Measurements from ENCODE around the gene CFAP20DC. TPM values are rescaled to one million over a fixed set of nuclear protein-coding genes. Genes with fewer than 3 reads are reported as not detected.
"Not testable (repeated sequence)": the region's sequence is repeated elsewhere in the genome, so short reads cannot be mapped to it uniquely, and the experiment has no call there.

Gene CFAP20DC
- total and polyA plus RNA-seq, 11 donors = 0.07 to 0.27 (median 0.11) TPM; not detected in 5

DNA sequence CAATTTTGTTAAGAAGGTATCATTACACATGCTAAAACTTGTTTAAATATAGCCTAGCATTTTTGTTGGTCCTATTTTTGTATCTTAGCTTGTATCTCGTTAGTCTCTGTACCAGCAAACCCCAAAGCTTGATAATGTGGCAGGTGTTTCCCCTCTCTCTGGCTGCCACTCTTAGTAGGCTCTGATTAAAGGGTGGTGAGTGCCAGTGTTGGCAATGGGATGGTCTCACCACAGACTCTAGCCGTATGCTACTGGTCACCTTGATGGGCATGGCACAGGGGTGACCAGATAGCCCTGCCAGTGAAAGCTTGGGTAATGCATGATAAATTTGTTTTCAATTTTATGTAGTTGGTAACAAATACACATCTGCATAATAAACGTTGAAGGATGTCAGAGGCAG is 188.3 kb downstream of the CFAP20DC start:
- Histone ChIP-seq H3K27me3 (peaks cover 0 to 2% (median 0%) of the 10 kb centered on the region in 9 donors), H3K4me1 (peaks cover 0 to 3% (median 0%) of the 10 kb centered on the region in 12 donors), H3K36me3 (no peaks in the 10 kb centered on the region), H3K4me3 (no peak overlapping the region), H3K9me3 (no peaks in the 10 kb centered on the region), H3K27ac (no peak overlapping the region)
- DNase-seq = no peak
- TF ChIP-seq, protein P1, sequence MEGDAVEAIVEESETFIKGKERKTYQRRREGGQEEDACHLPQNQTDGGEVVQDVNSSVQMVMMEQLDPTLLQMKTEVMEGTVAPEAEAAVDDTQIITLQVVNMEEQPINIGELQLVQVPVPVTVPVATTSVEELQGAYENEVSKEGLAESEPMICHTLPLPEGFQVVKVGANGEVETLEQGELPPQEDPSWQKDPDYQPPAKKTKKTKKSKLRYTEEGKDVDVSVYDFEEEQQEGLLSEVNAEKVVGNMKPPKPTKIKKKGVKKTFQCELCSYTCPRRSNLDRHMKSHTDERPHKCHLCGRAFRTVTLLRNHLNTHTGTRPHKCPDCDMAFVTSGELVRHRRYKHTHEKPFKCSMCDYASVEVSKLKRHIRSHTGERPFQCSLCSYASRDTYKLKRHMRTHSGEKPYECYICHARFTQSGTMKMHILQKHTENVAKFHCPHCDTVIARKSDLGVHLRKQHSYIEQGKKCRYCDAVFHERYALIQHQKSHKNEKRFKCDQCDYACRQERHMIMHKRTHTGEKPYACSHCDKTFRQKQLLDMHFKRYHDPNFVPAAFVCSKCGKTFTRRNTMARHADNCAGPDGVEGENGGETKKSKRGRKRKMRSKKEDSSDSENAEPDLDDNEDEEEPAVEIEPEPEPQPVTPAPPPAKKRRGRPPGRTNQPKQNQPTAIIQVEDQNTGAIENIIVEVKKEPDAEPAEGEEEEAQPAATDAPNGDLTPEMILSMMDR (IDR thresholded peaks at IDR 0.05) = no peak
- TF ChIP-seq POLR2A (IDR thresholded peaks at IDR 0.05) = no peak
- ATAC-seq = no peak
- WGBS, 4 donors = 54 to 66% (median 61%) methylated on average over 3 of the region's 3 CpGs
- intact Hi-C loops (cut with DNase I) = no loop called here

- no peak overlapping the region for H3K27ac ChIP-seq
- H3K4me3 ChIP-seq = no peak overlapping the region
- TF ChIP-seq POLR2A (IDR thresholded peaks at IDR 0.05) = no peak
- TF ChIP-seq, protein P1 (IDR thresholded peaks at IDR 0.05) = no peak
- ATAC-seq (no peak), DNase-seq (no peak)
- intact Hi-C loops (cut with DNase I) = no loop called here
- H3K36me3 ChIP-seq = no peaks in the 10 kb centered on the region
- no peaks in the 10 kb centered on the region for H3K27me3 ChIP-seq
- no peaks in the 10 kb centered on the region for H3K9me3 ChIP-seq
- WGBS, 4 donors = 34 to 45% (median 35%) methylated on average over 3 of the region's 3 CpGs
- H3K4me1 ChIP-seq = peaks cover 0 to 3% (median 0%) of the 10 kb centered on the region in 12 donors
Observed at GRCh38 chr3:58858126-58858525, 191.7 kb downstream of the CFAP20DC start.

DNA sequence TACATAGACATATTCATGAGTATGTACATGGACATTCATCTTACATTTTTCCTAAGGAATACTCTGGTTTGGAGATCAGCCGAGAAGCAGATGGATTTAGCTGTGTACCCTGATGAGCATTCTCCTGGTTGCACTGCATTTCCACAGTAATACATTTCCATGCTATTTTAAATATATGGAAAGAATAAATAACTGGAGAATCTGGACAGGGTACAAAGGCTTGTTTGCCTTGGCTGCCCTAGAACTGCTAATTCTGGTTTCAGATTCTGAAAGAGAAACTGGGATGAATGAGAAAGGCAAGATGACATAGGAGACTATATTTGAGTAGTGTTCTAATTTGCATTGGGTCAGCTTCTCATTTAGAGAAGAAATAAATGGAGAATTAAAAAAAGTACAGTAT is 192.4 kb downstream of the CFAP20DC start:
- no peak overlapping the region for H3K27ac ChIP-seq
- H3K4me3 ChIP-seq = no peak overlapping the region
- intact Hi-C loops (cut with DNase I) = no loop called here
- no peaks in the 10 kb centered on the region for H3K27me3 ChIP-seq
- ATAC-seq (no peak), DNase-seq (no peak)
- no peak for TF ChIP-seq POLR2A (IDR thresholded peaks at IDR 0.05)
- TF ChIP-seq, protein P1 (IDR thresholded peaks at IDR 0.05) = no peak
- H3K9me3 ChIP-seq = no peaks in the 10 kb centered on the region
- H3K4me1 ChIP-seq = peaks cover 0 to 3% (median 0%) of the 10 kb centered on the region in 12 donors
- no peaks in the 10 kb centered on the region for H3K36me3 ChIP-seq
- WGBS, 4 donors = 82 to 89% (median 83%) methylated on average over 1 of the region's 1 CpG

- no peak overlapping the region for H3K4me3 ChIP-seq
- 58 to 71% (median 67%) methylated on average over 7 of the region's 7 CpGs for WGBS, 4 donors
- H3K9me3 ChIP-seq = peaks cover 0 to 4% (median 0%) of the 10 kb centered on the region in 12 donors
- DNase-seq = no peak
- no peaks in the 10 kb centered on the region for H3K4me1 ChIP-seq
- H3K27ac ChIP-seq = no peak overlapping the region
- no peaks in the 10 kb centered on the region for H3K27me3 ChIP-seq
- no peaks in the 10 kb centered on the region for H3K36me3 ChIP-seq
- no peak for ATAC-seq
- TF ChIP-seq, protein P1 (IDR thresholded peaks at IDR 0.05) = no peak
- TF ChIP-seq POLR2A (IDR thresholded peaks at IDR 0.05) = no peak
- intact Hi-C loops (cut with DNase I) = no loop called here
Observed at GRCh38 chr3:58848826-58849225, 201.0 kb downstream of the CFAP20DC start.

GRCh38 chr3:58842050-58842747 is 207.6 kb downstream of the CFAP20DC start:
- DNase-seq; H3K9me3 ChIP-seq; intact Hi-C loops (cut with DNase I); H3K36me3 ChIP-seq; H3K27me3 ChIP-seq; H3K4me3 ChIP-seq; H3K4me1 ChIP-seq; ATAC-seq; H3K27ac ChIP-seq: not testable (repeated sequence)
- WGBS, 4 donors = 76 to 81% (median 79%) methylated on average over 12 to 19 of the region's 34 CpGs
